Kidney (tissue), 14 donors: Measurements from ENCODE around the gene IL17B. TPM values are rescaled to one million over a fixed set of nuclear protein-coding genes. Genes with fewer than 3 reads are reported as not detected.

Experiments used
- DNase-seq, 5 donors: peaks; one replicate each; pipeline ENCODE4 v3.0.0-alpha.2; 2013 to 2020
- FAIRE-seq: peaks from 2 replicates; lab custom pipeline; 2012; peaks lifted over from hg19 to GRCh38; lab: Jason Lieb, UNC
- H3K27ac ChIP-seq, 2 donors: one replicate each; pipeline ENCODE4 v1.7.0; 2013; ENCODE audit warnings: low read depth in 2 of 2, low read length in 2 of 2, inconsistent platforms in 1 of 2
- H3K27me3 ChIP-seq: one replicate; pipeline ENCODE4 v1.7.1; 2013; ENCODE audit warnings: low read length, inconsistent platforms; ENCODE audit not compliant: control insufficient read depth, insufficient read depth
- H3K36me3 ChIP-seq, 3 donors: one replicate each; pipeline versions ENCODE4 v1.7.0 to v1.7.1; 2013; ENCODE audit warnings: low read length in 3 of 3, control low read depth in 1 of 3, inconsistent platforms in 1 of 3; ENCODE audit not compliant: insufficient read depth in 3 of 3, control insufficient read depth in 2 of 3
- H3K4me1 ChIP-seq, 3 donors: one replicate each; pipeline versions ENCODE4 v1.7.0 to v1.7.1; 2013; ENCODE audit warnings: low read length in 3 of 3, inconsistent platforms in 1 of 3, low read depth in 1 of 3; ENCODE audit not compliant: control insufficient read depth in 2 of 3, insufficient read depth in 2 of 3
- H3K4me3 ChIP-seq, 3 donors: one replicate each; pipeline versions ENCODE4 v1.7.0 to v1.8.1; 2013; ENCODE audit warnings: low read length in 3 of 3, control low read depth in 1 of 3, inconsistent platforms in 1 of 3
- H3K9ac ChIP-seq, 3 donors: one replicate each; pipeline versions ENCODE4 v1.7.0 to v1.7.1; 2013; ENCODE audit warnings: low read length in 3 of 3, control low read depth in 1 of 3, inconsistent platforms in 1 of 3
- H3K9me3 ChIP-seq, 3 donors: one replicate each; pipeline versions ENCODE4 v1.7.0 to v1.7.1; 2013; ENCODE audit warnings: low read length in 3 of 3, control low read depth in 1 of 3, inconsistent platforms in 1 of 3; ENCODE audit not compliant: control insufficient read depth in 2 of 3, insufficient read depth in 1 of 3
- intact Hi-C: fragments of 100-400 bp; cut with DNase I; formaldehyde crosslinking; loops from one replicate; pipeline ENCODE4 v1.11.1; 2022
- polyA plus RNA-seq: library from polyadenylated mRNA; stranded (reverse); fragments of 350-450 nt; fragmentation: Illumina TruSeq; extraction: RNeasy Lipid Tissue Mini Kit (QIAGEN cat#74804); gene quantifications from one replicate; pipeline ENCODE4 v1.2.3, GENCODE V29; 2014; ENCODE audit warnings: low read depth, low replicate concordance; ENCODE audit not compliant: insufficient read depth
- total RNA-seq: library from RNA; stranded (reverse); fragmentation: NEBNext Ultra II Directional; extraction: Animal tissue kit (Norgen Biotek cat#: 25700); gene quantifications from one replicate; pipeline ENCODE4 v1.2.1, GENCODE V29; 2021
- TF ChIP-seq, protein P1 (sequence below): IDR thresholded peaks from 3 replicates; pipeline ENCODE4 v1.5.1; 2012; ENCODE audit warnings: mild to moderate bottlenecking, moderate library complexity, borderline replicate concordance; ENCODE audit not compliant: insufficient read depth; ENCODE audit errors: extremely low read depth
- donor health status: control.
- donor health status: control.
- donor health status: control.
- donor health status: control.
- donor health status: control.
- donor health status: DM: yes; HTN: yes; CAD: no.
- donor health status: Normal renal cell carcinoma (clear cell type).

The IL17B gene
- total and polyA plus RNA-seq, 2 donors from 2014 or later: 1.4 to 4.7 TPM

DNA sequence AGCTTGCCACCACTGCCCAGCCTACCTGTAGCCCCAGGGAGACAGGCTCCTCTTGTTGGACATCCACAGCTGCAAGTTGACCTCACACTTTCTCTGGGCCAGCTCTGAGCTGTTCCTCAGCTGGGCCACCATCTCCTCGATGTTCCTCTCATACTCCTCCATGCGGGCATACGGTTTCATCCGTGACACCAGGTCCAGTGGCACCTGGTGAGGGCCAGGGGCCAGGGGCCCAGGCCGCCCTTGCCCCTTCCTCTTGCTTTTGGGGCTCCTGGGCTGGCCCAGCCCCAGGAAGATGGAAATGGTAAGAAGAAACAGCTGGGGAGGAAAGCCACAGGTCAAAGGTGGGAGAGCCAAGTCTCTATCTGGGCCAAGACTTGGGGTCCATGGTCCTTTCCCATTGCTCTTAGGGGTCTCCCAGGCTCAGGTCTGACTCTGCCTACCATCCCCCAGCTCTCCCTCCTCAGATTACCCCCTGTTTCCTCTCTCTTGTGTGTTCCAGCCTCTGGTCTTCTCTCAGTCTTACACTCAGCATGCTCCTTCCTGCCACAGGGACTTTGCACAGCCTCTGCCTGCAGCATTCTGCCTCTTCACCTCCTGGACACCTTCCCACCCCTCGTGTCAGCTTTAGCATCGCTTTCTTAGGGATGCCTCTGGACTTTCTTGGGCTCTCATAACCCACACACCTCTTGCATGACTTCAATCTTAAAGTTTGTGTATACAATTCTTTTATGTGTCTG is 2.2 kb downstream of the IL17B start:
- no peak for DNase-seq
- no peak for FAIRE-seq
- intact Hi-C loops: loop anchor here (10.0 kb wide), 1 partner anchor 58 kb away; no protein-coding TSS in a partner anchor

DNA sequence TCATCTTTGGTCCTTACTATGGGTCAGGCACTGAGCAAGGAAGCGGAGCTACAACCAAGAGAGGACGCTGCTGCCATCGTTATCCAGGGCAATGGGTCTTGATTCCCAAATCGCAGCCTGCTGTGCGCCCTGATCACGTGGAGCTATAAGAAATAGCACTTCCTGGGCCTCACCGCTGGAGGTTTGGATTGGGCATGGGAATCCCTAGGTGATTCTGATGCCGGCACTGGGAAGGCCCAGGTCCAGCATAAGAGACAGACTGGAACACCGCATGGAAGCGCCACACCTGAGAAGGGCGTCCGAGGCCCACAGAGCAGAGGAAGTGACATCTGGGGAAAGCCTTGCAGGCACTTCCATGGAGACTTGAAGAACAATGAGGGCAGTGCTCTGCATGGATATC is 3.0 kb downstream of the IL17B start:
- Histone ChIP-seq H3K9me3 (no peaks in the 10 kb centered on the region), H3K36me3 (no peaks in the 10 kb centered on the region), H3K9ac (no peak overlapping the region), H3K4me3 (no peak overlapping the region), H3K4me1 (peaks cover 0 to 4% (median 4%) of the 10 kb centered on the region in 3 donors), H3K27me3 (no peaks in the 10 kb centered on the region), H3K27ac (no peak overlapping the region)
- intact Hi-C loops: loop anchor here (10.0 kb wide), 1 partner anchor 59 kb away; no protein-coding TSS in a partner anchor
- FAIRE-seq: no peak
- no peak for DNase-seq
- TF ChIP-seq, protein P1, sequence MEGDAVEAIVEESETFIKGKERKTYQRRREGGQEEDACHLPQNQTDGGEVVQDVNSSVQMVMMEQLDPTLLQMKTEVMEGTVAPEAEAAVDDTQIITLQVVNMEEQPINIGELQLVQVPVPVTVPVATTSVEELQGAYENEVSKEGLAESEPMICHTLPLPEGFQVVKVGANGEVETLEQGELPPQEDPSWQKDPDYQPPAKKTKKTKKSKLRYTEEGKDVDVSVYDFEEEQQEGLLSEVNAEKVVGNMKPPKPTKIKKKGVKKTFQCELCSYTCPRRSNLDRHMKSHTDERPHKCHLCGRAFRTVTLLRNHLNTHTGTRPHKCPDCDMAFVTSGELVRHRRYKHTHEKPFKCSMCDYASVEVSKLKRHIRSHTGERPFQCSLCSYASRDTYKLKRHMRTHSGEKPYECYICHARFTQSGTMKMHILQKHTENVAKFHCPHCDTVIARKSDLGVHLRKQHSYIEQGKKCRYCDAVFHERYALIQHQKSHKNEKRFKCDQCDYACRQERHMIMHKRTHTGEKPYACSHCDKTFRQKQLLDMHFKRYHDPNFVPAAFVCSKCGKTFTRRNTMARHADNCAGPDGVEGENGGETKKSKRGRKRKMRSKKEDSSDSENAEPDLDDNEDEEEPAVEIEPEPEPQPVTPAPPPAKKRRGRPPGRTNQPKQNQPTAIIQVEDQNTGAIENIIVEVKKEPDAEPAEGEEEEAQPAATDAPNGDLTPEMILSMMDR: no peak

More for the DNA sequence above, 2.2 kb downstream of the IL17B start:
- Histone ChIP-seq H3K9ac (no peak overlapping the region), H3K27me3 (no peaks in the 10 kb centered on the region), H3K9me3 (no peaks in the 10 kb centered on the region), H3K27ac (no peak overlapping the region), H3K4me1 (peaks cover 0 to 4% (median 3%) of the 10 kb centered on the region in 3 donors), H3K4me3 (no peak overlapping the region), H3K36me3 (no peaks in the 10 kb centered on the region)
- TF ChIP-seq, protein P1: no peak

DNA sequence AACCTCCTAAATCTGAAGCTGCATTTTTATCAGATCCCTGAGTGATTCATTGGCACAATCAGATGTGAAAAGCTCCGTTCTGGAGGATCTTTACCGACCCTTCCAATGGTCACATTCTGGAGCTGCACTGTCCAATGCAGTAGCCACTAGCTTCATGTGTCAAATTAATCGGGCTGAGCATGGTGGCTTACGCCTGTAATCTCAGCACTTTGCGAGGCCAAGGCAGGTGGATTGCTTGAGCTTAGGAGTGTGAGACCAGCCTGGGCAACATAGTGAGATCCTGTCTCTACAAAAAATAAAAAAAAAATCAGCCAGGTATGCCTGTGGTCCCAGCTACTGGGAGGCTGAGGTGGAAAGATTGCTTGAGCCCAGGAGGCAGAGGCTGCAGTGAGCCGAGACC is 3.7 kb downstream of the IL17B start:
- TF ChIP-seq, protein P1: no peak
- Histone ChIP-seq H3K36me3 (no peaks in the 10 kb centered on the region), H3K4me1 (peaks cover 0 to 4% (median 4%) of the 10 kb centered on the region in 3 donors), H3K9ac (no peak overlapping the region), H3K27ac (no peak overlapping the region), H3K27me3 (no peaks in the 10 kb centered on the region), H3K9me3 (no peaks in the 10 kb centered on the region), H3K4me3 (no peak overlapping the region)
- DNase-seq (no peak), FAIRE-seq (no peak)
- intact Hi-C loops: loop anchor here (10.0 kb wide), 1 partner anchor 59 kb away; no protein-coding TSS in a partner anchor
